ENCODE results near the gene RUFY3.
"Not testable (repeated sequence)": the region's sequence is repeated elsewhere in the genome, so short reads cannot be mapped to it uniquely, and the experiment has no call there.

The RUFY3 gene

GRCh38 chr4:70737409-70737808 lies 15.6 kb downstream of the RUFY3 start:
- no peak for DNase-seq (ENCODE audit: low read depth)

GRCh38 chr4:70739496-70740337 lies 18.0 kb downstream of the RUFY3 start:
- no peak for DNase-seq (ENCODE audit: low read depth)

- DNase-seq (ENCODE audit: low read depth), result no peak
Observed at GRCh38 chr4:70741867-70742658, 20.3 kb downstream of the RUFY3 start.

- DNase-seq (ENCODE audit: low read depth), result no peak
Observed at GRCh38 chr4:70743731-70744130, 22.0 kb downstream of the RUFY3 start.

- DNase-seq (ENCODE audit: low read depth), result no peak
Observed at GRCh38 chr4:70746179-70746839, 24.5 kb downstream of the RUFY3 start.

- DNase-seq (ENCODE audit: low read depth), result no peak
Observed at GRCh38 chr4:70747874-70748273, 26.1 kb downstream of the RUFY3 start.

- no peak for DNase-seq (ENCODE audit: low read depth)
Observed at GRCh38 chr4:70749313-70749712, 27.5 kb downstream of the RUFY3 start.

- DNase-seq (ENCODE audit: low read depth), result no peak
Observed at GRCh38 chr4:70752236-70752635, 30.5 kb downstream of the RUFY3 start.

- no peak for DNase-seq (ENCODE audit: low read depth)
Observed at GRCh38 chr4:70753630-70754029, 31.9 kb downstream of the RUFY3 start.

GRCh38 chr4:70754470-70754869 lies 32.7 kb downstream of the RUFY3 start:
- no peak for DNase-seq (ENCODE audit: low read depth)

- no peak for DNase-seq (ENCODE audit: low read depth)
Observed at GRCh38 chr4:70754990-70755688, 33.4 kb downstream of the RUFY3 start.

- DNase-seq (ENCODE audit: low read depth), result no peak
Observed at GRCh38 chr4:70759126-70759525, 37.4 kb downstream of the RUFY3 start.

- DNase-seq (ENCODE audit: low read depth), result no peak
Observed at GRCh38 chr4:70759627-70760026, 37.9 kb downstream of the RUFY3 start.

GRCh38 chr4:70760662-70761061 lies 38.9 kb downstream of the RUFY3 start:
- no peak for DNase-seq (ENCODE audit: low read depth)

- no peak for DNase-seq (ENCODE audit: low read depth)
Observed at GRCh38 chr4:70761276-70761816, 39.6 kb downstream of the RUFY3 start.

- DNase-seq (ENCODE audit: low read depth), result no peak
Observed at GRCh38 chr4:70765368-70765767, 43.6 kb downstream of the RUFY3 start.

- DNase-seq (ENCODE audit: low read depth), result no peak
Observed at GRCh38 chr4:70768301-70768948, 46.7 kb downstream of the RUFY3 start.

- DNase-seq (ENCODE audit: low read depth), result not testable (repeated sequence)
Observed at GRCh38 chr4:70769396-70769795, 47.6 kb downstream of the RUFY3 start.

- no peak for DNase-seq (ENCODE audit: low read depth)
Observed at GRCh38 chr4:70772929-70773555, 51.3 kb downstream of the RUFY3 start.

GRCh38 chr4:70778888-70779422 lies 57.2 kb downstream of the RUFY3 start:
- no peak for DNase-seq (ENCODE audit: low read depth)

GRCh38 chr4:70783096-70783495 lies 61.3 kb downstream of the RUFY3 start:
- no peak for DNase-seq (ENCODE audit: low read depth)
